GM12878 (cell line): ENCODE data around the gene SLF2. TPM values are rescaled to one million over a fixed set of nuclear protein-coding genes. Genes with fewer than 3 reads are reported as not detected.

Experiments used
- BMI1 ChIP-seq: fragments of 450-650 bp; IDR thresholded peaks from 2 replicates; pipeline ENCODE4 v1.6.1; 2016; ENCODE audit warnings: mild to moderate bottlenecking, moderate library complexity, borderline replicate concordance
- CEBPB ChIP-seq, 2 experiments: fragments of 150-350 bp in 1 of 2; IDR thresholded peaks; 2 replicates each; pipeline ENCODE4 v1.6.1; 2012 to 2014; ENCODE audit warnings: low read depth in 2 of 2, low read length in 2 of 2, borderline replicate concordance in 1 of 2, inconsistent platforms in 1 of 2
- DPF2 ChIP-seq: fragments of 450-650 bp; IDR thresholded peaks from 2 replicates; pipeline ENCODE4 v1.6.1; 2017; ENCODE audit warnings: mild to moderate bottlenecking
- EP300 ChIP-seq, 2 experiments: fragments of 150-350 bp in 1 of 2; IDR thresholded peaks; 2 replicates each; pipeline ENCODE4 v1.6.1; 2011 to 2012; ENCODE audit warnings: low read depth in 2 of 2, low read length in 2 of 2, borderline replicate concordance in 1 of 2, improper control_type of control experiment in 1 of 2, inconsistent platforms in 1 of 2; ENCODE audit not compliant: control insufficient read depth in 1 of 2
- ETV6 ChIP-seq, 2 experiments: fragments of 450-650 bp in 1 of 2; IDR thresholded peaks in 1 of 2; conservative IDR thresholded peaks in 1 of 2; 2 replicates each; pipeline ENCODE4 v1.6.1; 2014; ENCODE audit warnings: antibody characterized with exemption in 1 of 2, borderline replicate concordance in 1 of 2, low read depth in 1 of 2, mild to moderate bottlenecking in 1 of 2, moderate library complexity in 1 of 2
- EZH2 ChIP-seq: IDR thresholded peaks from 2 replicates; pipeline ENCODE4 v1.6.1; 2012; ENCODE audit warnings: low read depth, mild to moderate bottlenecking, control low read depth, inconsistent platforms, low read length, borderline replicate concordance; ENCODE audit not compliant: control insufficient read depth
- FOS ChIP-seq: IDR thresholded peaks from 3 replicates; pipeline ENCODE4 v1.6.1; 2011; ENCODE audit warnings: borderline replicate concordance; ENCODE audit not compliant: insufficient read length; ENCODE audit errors: extremely low read depth
- HCFC1 ChIP-seq: fragments of 150-350 bp; IDR thresholded peaks from 2 replicates; pipeline ENCODE4 v1.6.1; 2014; ENCODE audit warnings: low read length
- IRF4 ChIP-seq: IDR thresholded peaks from 2 replicates; pipeline ENCODE4 v1.6.1; 2011; ENCODE audit warnings: low read depth, low read length
- JUNB ChIP-seq: IDR thresholded peaks from 2 replicates; pipeline ENCODE4 v1.6.1; 2016; ENCODE audit warnings: antibody characterized with exemption, mild to moderate bottlenecking
- PAX8 ChIP-seq: fragments of 450-650 bp; IDR thresholded peaks from 2 replicates; pipeline ENCODE4 v1.6.1; 2017; ENCODE audit warnings: mild to moderate bottlenecking, moderate library complexity
- RCOR1 ChIP-seq: conservative IDR thresholded peaks from 2 replicates; pipeline ENCODE4 v1.6.1; 2012; ENCODE audit warnings: low read depth, low read length, improper control_type of control experiment
- RELA ChIP-seq: fragments of 450-650 bp; IDR thresholded peaks from 2 replicates; pipeline ENCODE4 v1.8.0; 2014; ENCODE audit warnings: borderline replicate concordance; ENCODE audit not compliant: partially characterized antibody
- SREBF2 ChIP-seq: IDR thresholded peaks from 2 replicates; pipeline ENCODE4 v1.6.1; 2012; ENCODE audit warnings: mild to moderate bottlenecking, low read length
- TBL1XR1 ChIP-seq: IDR thresholded peaks from 2 replicates; pipeline ENCODE4 v1.6.1; 2012; ENCODE audit warnings: low read depth, low read length, improper control_type of control experiment
- YBX1 ChIP-seq: fragments of 450-650 bp; IDR thresholded peaks from 2 replicates; pipeline ENCODE4 v1.6.1; 2016; ENCODE audit warnings: antibody characterized with exemption
- ZNF207 ChIP-seq: fragments of 450-650 bp; IDR thresholded peaks from 2 replicates; pipeline ENCODE4 v1.6.1; 2014; ENCODE audit warnings: antibody characterized with exemption, mild to moderate bottlenecking, borderline replicate concordance
- ZNF384 ChIP-seq: IDR thresholded peaks from 2 replicates; pipeline ENCODE4 v1.6.1; 2012; ENCODE audit warnings: low read depth, mild to moderate bottlenecking, low read length, improper control_type of control experiment, borderline replicate concordance
- polyA plus RNA-seq, 11 experiments: library from polyadenylated mRNA; depleted of rRNA in 4 of 11; unstranded in 6 of 11; stranded (reverse) in 5 of 11; fragments of >200 nt; fragmentation: Nextera tagmentation in 4 of 11; fragmentation: Illumina TruSeq in 1 of 11; extraction: Ambion mirVana in 4 of 11; extraction: Trizol in 1 of 11; gene quantifications; 1 replicate in 1 of 11; 2 replicates in 10 of 11; pipeline versions ENCODE4 v1.2.1 to v1.2.3, GENCODE V29; 2011 to 2016; ENCODE audit warnings: inconsistent platforms in 2 of 11, missing spikeins in 2 of 11, low read depth in 1 of 11
- total RNA-seq, 4 experiments: library from RNA; depleted of rRNA in 3 of 4; stranded (reverse); fragments of >200 nt in 3 of 4; fragmentation: Illumina TruSeq in 1 of 4; extraction: Trizol in 1 of 4; gene quantifications; 2 replicates each; pipeline versions ENCODE4 v1.2.1 to v1.2.3, GENCODE V29; 2013 to 2021
- TF ChIP-seq, protein P1 (sequence below): fragments of 450-650 bp; IDR thresholded peaks from 2 replicates; pipeline ENCODE4 v1.6.1; 2016; ENCODE audit warnings: mild to moderate bottlenecking
- TF ChIP-seq, protein P2 (sequence below): IDR thresholded peaks from 2 replicates; pipeline ENCODE4 v1.6.1; 2011; ENCODE audit warnings: mild to moderate bottlenecking, low read depth, low read length, moderate library complexity; ENCODE audit not compliant: insufficient replicate concordance
- TF ChIP-seq, protein P3 (sequence below): fragments of 450-650 bp; IDR thresholded peaks from 2 replicates; pipeline ENCODE4 v1.6.1; 2017; ENCODE audit warnings: borderline replicate concordance
- TF ChIP-seq, protein P4 (sequence below): fragments of 150-350 bp; IDR thresholded peaks from 2 replicates; pipeline ENCODE4 v1.6.1; 2016; ENCODE audit warnings: low read depth, low read length
- TF ChIP-seq, protein P5 (sequence below): IDR thresholded peaks from 2 replicates; pipeline ENCODE4 v1.6.1; 2012; ENCODE audit warnings: low read depth, low read length, improper control_type of control experiment

Gene SLF2
- total and polyA plus RNA-seq, 10 of the 15 experiments (the other 5 are each of a cell fraction or from before 2014, with no cell fraction given): 3.0 to 25.2 (median 17.9) TPM

GRCh38 chr10:100998991-100999741 is 86.4 kb downstream of the SLF2 start (continued):
- TF ChIP-seq, protein P1, sequence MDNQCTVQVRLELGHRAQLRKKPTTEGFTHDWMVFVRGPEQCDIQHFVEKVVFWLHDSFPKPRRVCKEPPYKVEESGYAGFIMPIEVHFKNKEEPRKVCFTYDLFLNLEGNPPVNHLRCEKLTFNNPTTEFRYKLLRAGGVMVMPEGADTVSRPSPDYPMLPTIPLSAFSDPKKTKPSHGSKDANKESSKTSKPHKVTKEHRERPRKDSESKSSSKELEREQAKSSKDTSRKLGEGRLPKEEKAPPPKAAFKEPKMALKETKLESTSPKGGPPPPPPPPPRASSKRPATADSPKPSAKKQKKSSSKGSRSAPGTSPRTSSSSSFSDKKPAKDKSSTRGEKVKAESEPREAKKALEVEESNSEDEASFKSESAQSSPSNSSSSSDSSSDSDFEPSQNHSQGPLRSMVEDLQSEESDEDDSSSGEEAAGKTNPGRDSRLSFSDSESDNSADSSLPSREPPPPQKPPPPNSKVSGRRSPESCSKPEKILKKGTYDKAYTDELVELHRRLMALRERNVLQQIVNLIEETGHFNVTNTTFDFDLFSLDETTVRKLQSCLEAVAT: no peak
- TF ChIP-seq SREBF2 (no peak), YBX1 (no peak), JUNB (no peak), DPF2 (peak; percentile 68), ETV6 (conservative IDR thresholded peaks at IDR 0.05 in 1 of 2, IDR thresholded peaks at IDR 0.05 in 1 of 2; ENCODE audit: borderline replicate concordance in 1 of 2, low read depth in 1 of 2) (no peak), EZH2 (no peak), FOS (no peak), RCOR1 (no peak), BMI1 (no peak), ZNF384 (no peak), IRF4 (no peak), RELA (peak; percentile 14), ZNF207 (peak; percentile 97), CEBPB (IDR thresholded peaks at IDR 0.05; ENCODE audit: borderline replicate concordance in 1 of 2, low read depth in 2 of 2, low read length in 2 of 2) (no peak), EP300 (IDR thresholded peaks at IDR 0.05; ENCODE audit: borderline replicate concordance in 1 of 2, control insufficient read depth in 1 of 2, low read depth in 2 of 2, low read length in 2 of 2) (no peak), TBL1XR1 (no peak), PAX8 (no peak), HCFC1 (no peak)
- TF ChIP-seq, protein P2, sequence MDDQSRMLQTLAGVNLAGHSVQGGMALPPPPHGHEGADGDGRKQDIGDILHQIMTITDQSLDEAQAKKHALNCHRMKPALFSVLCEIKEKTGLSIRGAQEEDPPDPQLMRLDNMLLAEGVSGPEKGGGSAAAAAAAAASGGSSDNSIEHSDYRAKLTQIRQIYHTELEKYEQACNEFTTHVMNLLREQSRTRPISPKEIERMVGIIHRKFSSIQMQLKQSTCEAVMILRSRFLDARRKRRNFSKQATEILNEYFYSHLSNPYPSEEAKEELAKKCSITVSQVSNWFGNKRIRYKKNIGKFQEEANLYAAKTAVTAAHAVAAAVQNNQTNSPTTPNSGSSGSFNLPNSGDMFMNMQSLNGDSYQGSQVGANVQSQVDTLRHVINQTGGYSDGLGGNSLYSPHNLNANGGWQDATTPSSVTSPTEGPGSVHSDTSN: no peak
- TF ChIP-seq, protein P3, sequence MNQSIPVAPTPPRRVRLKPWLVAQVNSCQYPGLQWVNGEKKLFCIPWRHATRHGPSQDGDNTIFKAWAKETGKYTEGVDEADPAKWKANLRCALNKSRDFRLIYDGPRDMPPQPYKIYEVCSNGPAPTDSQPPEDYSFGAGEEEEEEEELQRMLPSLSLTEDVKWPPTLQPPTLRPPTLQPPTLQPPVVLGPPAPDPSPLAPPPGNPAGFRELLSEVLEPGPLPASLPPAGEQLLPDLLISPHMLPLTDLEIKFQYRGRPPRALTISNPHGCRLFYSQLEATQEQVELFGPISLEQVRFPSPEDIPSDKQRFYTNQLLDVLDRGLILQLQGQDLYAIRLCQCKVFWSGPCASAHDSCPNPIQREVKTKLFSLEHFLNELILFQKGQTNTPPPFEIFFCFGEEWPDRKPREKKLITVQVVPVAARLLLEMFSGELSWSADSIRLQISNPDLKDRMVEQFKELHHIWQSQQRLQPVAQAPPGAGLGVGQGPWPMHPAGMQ: no peak
- TF ChIP-seq, protein P4, sequence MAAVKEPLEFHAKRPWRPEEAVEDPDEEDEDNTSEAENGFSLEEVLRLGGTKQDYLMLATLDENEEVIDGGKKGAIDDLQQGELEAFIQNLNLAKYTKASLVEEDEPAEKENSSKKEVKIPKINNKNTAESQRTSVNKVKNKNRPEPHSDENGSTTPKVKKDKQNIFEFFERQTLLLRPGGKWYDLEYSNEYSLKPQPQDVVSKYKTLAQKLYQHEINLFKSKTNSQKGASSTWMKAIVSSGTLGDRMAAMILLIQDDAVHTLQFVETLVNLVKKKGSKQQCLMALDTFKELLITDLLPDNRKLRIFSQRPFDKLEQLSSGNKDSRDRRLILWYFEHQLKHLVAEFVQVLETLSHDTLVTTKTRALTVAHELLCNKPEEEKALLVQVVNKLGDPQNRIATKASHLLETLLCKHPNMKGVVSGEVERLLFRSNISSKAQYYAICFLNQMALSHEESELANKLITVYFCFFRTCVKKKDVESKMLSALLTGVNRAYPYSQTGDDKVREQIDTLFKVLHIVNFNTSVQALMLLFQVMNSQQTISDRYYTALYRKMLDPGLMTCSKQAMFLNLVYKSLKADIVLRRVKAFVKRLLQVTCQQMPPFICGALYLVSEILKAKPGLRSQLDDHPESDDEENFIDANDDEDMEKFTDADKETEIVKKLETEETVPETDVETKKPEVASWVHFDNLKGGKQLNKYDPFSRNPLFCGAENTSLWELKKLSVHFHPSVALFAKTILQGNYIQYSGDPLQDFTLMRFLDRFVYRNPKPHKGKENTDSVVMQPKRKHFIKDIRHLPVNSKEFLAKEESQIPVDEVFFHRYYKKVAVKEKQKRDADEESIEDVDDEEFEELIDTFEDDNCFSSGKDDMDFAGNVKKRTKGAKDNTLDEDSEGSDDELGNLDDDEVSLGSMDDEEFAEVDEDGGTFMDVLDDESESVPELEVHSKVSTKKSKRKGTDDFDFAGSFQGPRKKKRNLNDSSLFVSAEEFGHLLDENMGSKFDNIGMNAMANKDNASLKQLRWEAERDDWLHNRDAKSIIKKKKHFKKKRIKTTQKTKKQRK: no peak
- TF ChIP-seq, protein P5, sequence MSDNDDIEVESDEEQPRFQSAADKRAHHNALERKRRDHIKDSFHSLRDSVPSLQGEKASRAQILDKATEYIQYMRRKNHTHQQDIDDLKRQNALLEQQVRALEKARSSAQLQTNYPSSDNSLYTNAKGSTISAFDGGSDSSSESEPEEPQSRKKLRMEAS: no peak
